ENCODE results near the gene PROZ. TPM values are rescaled to one million over a fixed set of nuclear protein-coding genes. Genes with fewer than 3 reads are reported as not detected.
A peak's percentile ranks its signal among the peaks of the same experiment; 100 is the strongest.

PROZ gene
- total RNA-seq, 2 experiments from 2014 or later, result not detected

DNA sequence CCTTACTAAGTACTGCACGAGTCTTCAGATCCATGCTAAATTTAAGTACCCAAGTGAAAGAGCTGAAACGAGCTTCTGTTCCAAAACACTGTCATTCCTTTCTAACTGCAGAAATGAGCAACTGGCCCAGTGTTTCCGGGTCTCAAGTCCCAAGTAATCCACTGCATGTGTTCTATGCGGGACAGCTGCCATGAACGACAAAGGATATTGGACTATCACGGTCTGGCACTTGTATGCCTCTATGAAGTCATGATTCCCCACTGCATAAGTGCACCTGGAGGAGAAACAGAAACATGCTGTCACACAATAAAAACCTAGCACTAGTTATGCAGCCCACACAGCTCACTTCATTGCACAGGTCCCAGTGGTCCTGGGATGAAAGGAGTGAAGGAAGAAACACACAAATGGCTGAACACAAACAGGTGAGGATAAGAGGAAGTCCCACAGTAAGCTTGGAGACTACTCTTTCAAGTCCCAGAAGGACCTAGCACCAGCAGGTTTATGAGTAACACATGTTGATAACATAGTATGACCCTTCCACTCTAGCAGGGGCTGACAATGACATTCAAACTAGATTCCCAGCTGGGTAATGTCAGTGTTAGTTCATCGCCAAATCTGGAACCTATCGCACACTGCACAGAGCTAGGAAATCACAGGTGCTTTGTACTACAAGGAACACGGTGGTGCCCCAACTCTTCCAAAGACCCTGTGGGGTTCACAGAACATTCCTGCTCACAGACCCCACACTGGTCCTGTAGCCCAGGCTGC is 38.7 kb downstream of the PROZ start:
- H3K27ac Mint-ChIP-seq, result no peak overlapping the region
- intact Hi-C loops (cut with micrococcal nuclease), result no loop called here
- CTCF ChIA-PET, result no interaction called here
- DNase-seq (no peak), ATAC-seq (no peak)
- peaks cover 52% of the 10 kb centered on the region for H3K36me3 Mint-ChIP-seq (ENCODE audit: low read depth)
- H3K4me3 Mint-ChIP-seq, result no peak overlapping the region
- no peaks in the 10 kb centered on the region for H3K27me3 Mint-ChIP-seq
- TF ChIP-seq, protein P1, sequence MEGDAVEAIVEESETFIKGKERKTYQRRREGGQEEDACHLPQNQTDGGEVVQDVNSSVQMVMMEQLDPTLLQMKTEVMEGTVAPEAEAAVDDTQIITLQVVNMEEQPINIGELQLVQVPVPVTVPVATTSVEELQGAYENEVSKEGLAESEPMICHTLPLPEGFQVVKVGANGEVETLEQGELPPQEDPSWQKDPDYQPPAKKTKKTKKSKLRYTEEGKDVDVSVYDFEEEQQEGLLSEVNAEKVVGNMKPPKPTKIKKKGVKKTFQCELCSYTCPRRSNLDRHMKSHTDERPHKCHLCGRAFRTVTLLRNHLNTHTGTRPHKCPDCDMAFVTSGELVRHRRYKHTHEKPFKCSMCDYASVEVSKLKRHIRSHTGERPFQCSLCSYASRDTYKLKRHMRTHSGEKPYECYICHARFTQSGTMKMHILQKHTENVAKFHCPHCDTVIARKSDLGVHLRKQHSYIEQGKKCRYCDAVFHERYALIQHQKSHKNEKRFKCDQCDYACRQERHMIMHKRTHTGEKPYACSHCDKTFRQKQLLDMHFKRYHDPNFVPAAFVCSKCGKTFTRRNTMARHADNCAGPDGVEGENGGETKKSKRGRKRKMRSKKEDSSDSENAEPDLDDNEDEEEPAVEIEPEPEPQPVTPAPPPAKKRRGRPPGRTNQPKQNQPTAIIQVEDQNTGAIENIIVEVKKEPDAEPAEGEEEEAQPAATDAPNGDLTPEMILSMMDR (IDR thresholded peaks at IDR 0.05), result no peak
- POLR2A ChIA-PET, result interaction anchor here (0.8 to 1.0 kb wide), 2 partner anchors 11 to 50 kb away, joined by 3 read pairs; partner anchors contain the start of gene PCID2
- H3K9me3 Mint-ChIP-seq, result no peaks in the 10 kb centered on the region
- peaks cover 4% of the 10 kb centered on the region for H3K4me1 Mint-ChIP-seq (ENCODE audit: low read depth)

DNA sequence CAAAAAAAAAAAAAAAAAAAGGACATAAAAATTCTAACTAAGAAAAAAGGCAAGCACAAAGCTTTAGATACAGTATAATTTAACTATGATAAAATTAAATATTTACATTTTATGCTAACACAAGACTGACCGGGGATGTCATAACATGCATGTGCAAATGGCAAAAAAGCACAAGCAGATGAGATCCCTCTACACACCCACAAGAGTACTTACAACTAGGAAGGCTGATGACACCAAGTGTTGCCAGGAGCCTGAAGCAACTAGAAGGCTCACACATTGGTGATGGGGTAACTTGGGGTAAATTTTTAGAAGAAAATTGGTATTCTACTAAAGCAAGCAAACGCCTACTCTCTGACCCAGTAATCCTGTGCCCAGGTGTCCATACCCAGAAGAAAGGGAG is 43.4 kb downstream of the PROZ start:
- Mint-ChIP-seq H3K9me3 (no peaks in the 10 kb centered on the region), H3K27ac (no peak overlapping the region), H3K36me3 (ENCODE audit: low read depth) (peaks cover 46% of the 10 kb centered on the region), H3K4me3 (no peak overlapping the region), H3K27me3 (no peaks in the 10 kb centered on the region), H3K4me1 (ENCODE audit: low read depth) (peaks cover 42% of the 10 kb centered on the region)
- ChIA-PET POLR2A (no interaction called here), CTCF (no interaction called here)
- TF ChIP-seq, protein P1 (IDR thresholded peaks at IDR 0.05), result no peak
- DNase-seq (no peak), ATAC-seq (no peak)
- intact Hi-C loops (cut with micrococcal nuclease), result no loop called here

DNA sequence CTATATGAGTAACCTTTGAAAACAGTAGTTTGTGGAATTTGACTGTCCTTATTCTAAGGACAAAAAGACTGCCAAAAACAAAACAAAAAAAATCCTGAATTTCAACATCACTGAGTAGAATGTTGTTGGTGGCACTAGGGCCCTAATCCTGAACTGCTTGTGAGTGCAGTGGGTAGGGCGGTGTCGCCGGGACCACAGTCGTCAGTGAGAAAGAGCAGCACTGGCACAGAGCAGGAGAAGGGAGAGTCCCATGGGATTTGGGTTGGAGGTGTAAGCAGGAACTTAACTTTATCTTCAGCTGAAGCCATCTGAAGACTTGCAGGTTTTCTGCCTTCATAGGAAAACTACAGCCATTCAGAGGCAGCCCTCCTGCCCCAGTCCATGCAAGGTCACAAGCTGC is 44.5 kb downstream of the PROZ start:
- ChIA-PET CTCF (no interaction called here), POLR2A (interaction anchor here (1.1 kb wide), 1 partner anchor 96 kb away, joined by 3 read pairs; no protein-coding TSS in a partner anchor)
- no peak for ATAC-seq
- peak overlapping the region; percentile 47 for H3K27ac Mint-ChIP-seq
- H3K9me3 Mint-ChIP-seq, result no peaks in the 10 kb centered on the region
- intact Hi-C loops (cut with micrococcal nuclease), result no loop called here
- no peaks in the 10 kb centered on the region for H3K27me3 Mint-ChIP-seq
- no peak for DNase-seq
- peaks cover 44% of the 10 kb centered on the region for H3K36me3 Mint-ChIP-seq (ENCODE audit: low read depth)
- no peak overlapping the region for H3K4me3 Mint-ChIP-seq
- TF ChIP-seq, protein P1 (IDR thresholded peaks at IDR 0.05), result no peak
- peaks cover 49% of the 10 kb centered on the region for H3K4me1 Mint-ChIP-seq (ENCODE audit: low read depth)

DNA sequence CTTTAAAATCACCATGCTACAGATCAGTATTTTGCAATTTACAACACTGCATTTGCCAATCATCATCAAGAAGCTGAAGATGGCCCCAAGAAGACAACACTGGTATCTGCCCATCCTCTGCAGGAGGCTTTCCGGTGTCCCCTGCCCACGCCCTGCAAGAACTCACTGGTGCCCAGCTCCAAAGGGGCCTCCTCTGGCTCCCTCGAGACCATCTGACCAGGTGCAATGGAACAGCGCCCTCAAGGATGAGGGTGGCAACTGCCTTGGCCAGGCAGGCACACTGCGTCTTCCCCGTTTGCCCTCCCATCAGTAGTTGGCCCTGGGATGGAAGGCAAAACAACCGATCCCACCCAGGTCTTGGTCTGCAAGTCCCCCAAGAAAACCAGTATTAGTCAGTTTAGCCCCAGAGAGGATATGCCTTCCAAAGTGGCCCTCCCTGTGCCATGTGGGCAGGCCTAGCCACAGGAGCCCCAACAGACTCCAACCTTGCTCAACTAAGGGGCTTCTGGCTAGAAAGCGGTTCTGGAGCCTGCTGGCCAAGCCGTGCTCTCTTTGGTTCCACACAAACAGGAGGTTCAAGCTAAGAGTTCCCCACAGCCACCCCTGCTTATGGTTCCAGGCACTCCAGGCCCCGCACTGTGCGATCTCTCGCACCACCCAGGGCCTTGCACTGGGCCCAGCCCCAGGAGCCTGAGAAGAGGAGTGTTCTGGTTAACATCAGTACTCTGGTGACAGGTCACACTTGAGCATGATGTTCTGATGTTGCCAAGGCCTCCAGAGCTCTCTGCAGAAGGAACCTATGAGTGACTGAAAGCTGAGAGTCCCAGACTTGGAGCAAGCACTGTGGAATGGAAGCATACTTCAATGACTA is 45.3 kb downstream of the PROZ start:
- intact Hi-C loops (cut with micrococcal nuclease), result no loop called here
- DNase-seq (no peak), ATAC-seq (no peak)
- H3K27me3 Mint-ChIP-seq, result no peaks in the 10 kb centered on the region
- no peaks in the 10 kb centered on the region for H3K9me3 Mint-ChIP-seq
- CTCF ChIA-PET, result no interaction called here
- peaks cover 49% of the 10 kb centered on the region for H3K4me1 Mint-ChIP-seq (ENCODE audit: low read depth)
- POLR2A ChIA-PET, result interaction anchor here (1.1 kb wide), 1 partner anchor 95 kb away, joined by 3 read pairs; no protein-coding TSS in a partner anchor
- no peak overlapping the region for H3K4me3 Mint-ChIP-seq
- H3K36me3 Mint-ChIP-seq (ENCODE audit: low read depth), result peaks cover 42% of the 10 kb centered on the region
- H3K27ac Mint-ChIP-seq, result peak overlapping the region; percentile 36
- TF ChIP-seq, protein P1 (IDR thresholded peaks at IDR 0.05), result no peak

DNA sequence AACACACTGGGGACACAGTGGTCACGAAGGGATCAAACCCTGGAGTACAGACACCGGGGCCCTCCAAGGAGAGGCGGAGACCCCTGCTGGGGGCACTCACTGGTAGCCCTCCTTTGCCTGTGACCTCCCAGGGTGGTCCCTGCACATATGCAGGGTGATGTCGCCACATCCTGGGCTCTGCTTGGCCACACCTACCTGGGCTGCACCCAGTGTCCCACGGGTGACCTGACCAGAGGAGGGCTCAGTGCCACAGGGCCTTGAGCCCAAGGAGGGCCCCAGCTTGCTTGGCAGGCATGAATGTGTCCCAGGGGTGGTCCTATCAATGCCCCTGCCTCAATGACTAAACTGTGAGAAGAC is 45.9 kb downstream of the PROZ start:
- intact Hi-C loops (cut with micrococcal nuclease), result no loop called here
- H3K27me3 Mint-ChIP-seq, result no peaks in the 10 kb centered on the region
- ATAC-seq (no peak), DNase-seq (no peak)
- TF ChIP-seq, protein P1 (IDR thresholded peaks at IDR 0.05), result no peak
- H3K4me3 Mint-ChIP-seq, result no peak overlapping the region
- no peak overlapping the region for H3K27ac Mint-ChIP-seq
- H3K9me3 Mint-ChIP-seq, result no peaks in the 10 kb centered on the region
- peaks cover 49% of the 10 kb centered on the region for H3K4me1 Mint-ChIP-seq (ENCODE audit: low read depth)
- POLR2A ChIA-PET, result no interaction called here
- H3K36me3 Mint-ChIP-seq (ENCODE audit: low read depth), result peaks cover 35% of the 10 kb centered on the region
- CTCF ChIA-PET, result no interaction called here

Measured in activated CD8-positive, alpha-beta T cell treated with anti-CD3 and anti-CD28 coated beads for 36 hours (primary cell).